ENCODE results near the gene UNC45A.

DNA sequence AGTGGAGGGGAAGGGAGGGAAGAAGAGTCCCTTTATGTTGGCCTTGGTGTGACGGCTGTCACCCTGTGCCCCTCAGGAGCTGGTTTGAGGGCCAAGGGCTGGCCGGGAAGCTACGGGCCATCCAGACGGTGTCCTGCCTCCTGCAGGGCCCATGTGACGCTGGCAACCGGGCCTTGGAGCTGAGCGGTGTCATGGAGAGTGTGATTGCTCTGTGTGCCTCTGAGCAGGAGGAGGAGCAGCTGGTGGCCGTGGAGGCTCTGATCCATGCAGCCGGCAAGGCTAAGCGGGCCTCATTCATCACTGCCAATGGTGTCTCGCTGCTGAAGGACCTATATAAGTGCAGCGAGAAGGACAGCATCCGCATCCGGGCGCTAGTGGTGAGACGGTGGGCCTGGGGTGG lies 11.5 kb downstream of the UNC45A start:
- TF ChIP-seq, protein P1, sequence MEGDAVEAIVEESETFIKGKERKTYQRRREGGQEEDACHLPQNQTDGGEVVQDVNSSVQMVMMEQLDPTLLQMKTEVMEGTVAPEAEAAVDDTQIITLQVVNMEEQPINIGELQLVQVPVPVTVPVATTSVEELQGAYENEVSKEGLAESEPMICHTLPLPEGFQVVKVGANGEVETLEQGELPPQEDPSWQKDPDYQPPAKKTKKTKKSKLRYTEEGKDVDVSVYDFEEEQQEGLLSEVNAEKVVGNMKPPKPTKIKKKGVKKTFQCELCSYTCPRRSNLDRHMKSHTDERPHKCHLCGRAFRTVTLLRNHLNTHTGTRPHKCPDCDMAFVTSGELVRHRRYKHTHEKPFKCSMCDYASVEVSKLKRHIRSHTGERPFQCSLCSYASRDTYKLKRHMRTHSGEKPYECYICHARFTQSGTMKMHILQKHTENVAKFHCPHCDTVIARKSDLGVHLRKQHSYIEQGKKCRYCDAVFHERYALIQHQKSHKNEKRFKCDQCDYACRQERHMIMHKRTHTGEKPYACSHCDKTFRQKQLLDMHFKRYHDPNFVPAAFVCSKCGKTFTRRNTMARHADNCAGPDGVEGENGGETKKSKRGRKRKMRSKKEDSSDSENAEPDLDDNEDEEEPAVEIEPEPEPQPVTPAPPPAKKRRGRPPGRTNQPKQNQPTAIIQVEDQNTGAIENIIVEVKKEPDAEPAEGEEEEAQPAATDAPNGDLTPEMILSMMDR (conservative IDR thresholded peaks at IDR 0.05; ENCODE audit: low read depth, low read length): no peak
- TF ChIP-seq POLR2A (IDR thresholded peaks at IDR 0.05; ENCODE audit: low read depth, low read length) (no peak), CHD1 (IDR thresholded peaks at IDR 0.05; ENCODE audit: low read depth, low read length) (no peak), CEBPB (IDR thresholded peaks at IDR 0.05; ENCODE audit: low read depth, low read length) (no peak), RAD21 (IDR thresholded peaks at IDR 0.05; ENCODE audit: low read length) (no peak), MXI1 (IDR thresholded peaks at IDR 0.05; ENCODE audit: borderline replicate concordance, low read depth, low read length) (no peak), MAFK (IDR thresholded peaks at IDR 0.05; ENCODE audit: low read depth, low read length) (no peak), NFE2L2 (IDR thresholded peaks at IDR 0.05; ENCODE audit: low read depth, low read length) (no peak), RCOR1 (IDR thresholded peaks at IDR 0.05; ENCODE audit: insufficient replicate concordance, low read length) (no peak), FOS (IDR thresholded peaks at IDR 0.05; ENCODE audit: low read depth, low read length) (no peak)

Data from IMR-90 (cell line).